Stimulated activated CD8-positive, alpha-beta memory T cell treated with anti-CD3 and anti-CD28 coated beads, Interleukin-7, amount 100 ng/mL, for 48 hours (primary cell): ENCODE results near the gene APLP2.
"Not testable (repeated sequence)": the region's sequence is repeated elsewhere in the genome, so short reads cannot be mapped to it uniquely, and the experiment has no call there.

ENCODE experiments used
- DNase-seq, 2 donors: peaks; one replicate each; pipeline ENCODE4 v3.0.0-alpha.2; 2020; ENCODE audit warnings: low read depth in 1 of 2; ENCODE audit errors: extremely low read depth in 1 of 2

Gene APLP2

GRCh38 chr11:130069659-130070108, at the start of gene APLP2:
Gene APLP2 (plus strand): TSS chr11:130069894. CDS start chr11:130069978, 84 bp downstream.
- DNase-seq: peak; percentile 92 to 99

- DNase-seq: no peak
Observed at GRCh38 chr11:130020323-130020722, 49.4 kb upstream of the APLP2 start.

- not testable (repeated sequence) for DNase-seq
Observed at GRCh38 chr11:130021606-130022005, 48.1 kb upstream of the APLP2 start.

GRCh38 chr11:130022799-130023198, 46.9 kb upstream of the APLP2 start:
- DNase-seq: no peak

GRCh38 chr11:130023204-130023603, 46.5 kb upstream of the APLP2 start:
- no peak for DNase-seq

GRCh38 chr11:130024361-130024760, 45.3 kb upstream of the APLP2 start:
- no peak for DNase-seq

GRCh38 chr11:130025371-130025770, 44.3 kb upstream of the APLP2 start:
- no peak for DNase-seq

- DNase-seq: no peak
Observed at GRCh38 chr11:130029137-130029536, 40.6 kb upstream of the APLP2 start.

GRCh38 chr11:130031056-130031455, 38.6 kb upstream of the APLP2 start:
- no peak for DNase-seq

GRCh38 chr11:130031945-130032344, 37.7 kb upstream of the APLP2 start:
- no peak for DNase-seq

GRCh38 chr11:130032931-130033330, 36.8 kb upstream of the APLP2 start:
- no peak for DNase-seq

GRCh38 chr11:130034236-130034635, 35.5 kb upstream of the APLP2 start:
- no peak for DNase-seq

- no peak for DNase-seq
Observed at GRCh38 chr11:130037058-130037457, 32.6 kb upstream of the APLP2 start.

- no peak for DNase-seq
Observed at GRCh38 chr11:130037881-130038585, 31.7 kb upstream of the APLP2 start.

GRCh38 chr11:130040281-130040940, 29.3 kb upstream of the APLP2 start:
- DNase-seq: no peak

GRCh38 chr11:130042093-130042591, 27.6 kb upstream of the APLP2 start:
- DNase-seq: no peak

GRCh38 chr11:130043575-130043974, 26.1 kb upstream of the APLP2 start:
- no peak for DNase-seq

GRCh38 chr11:130047141-130047540, 22.6 kb upstream of the APLP2 start:
- no peak for DNase-seq

- DNase-seq: no peak
Observed at GRCh38 chr11:130049328-130049771, 20.3 kb upstream of the APLP2 start.

GRCh38 chr11:130050257-130050656, 19.4 kb upstream of the APLP2 start:
- no peak for DNase-seq

- DNase-seq: no peak
Observed at GRCh38 chr11:130051082-130051481, 18.6 kb upstream of the APLP2 start.

- DNase-seq: no peak
Observed at GRCh38 chr11:130052567-130052966, 17.1 kb upstream of the APLP2 start.
